ENCODE data around the gene DDRGK1.
A peak's percentile ranks its signal among the peaks of the same experiment; 100 is the strongest.
"Not testable (repeated sequence)": the region's sequence is repeated elsewhere in the genome, so short reads cannot be mapped to it uniquely, and the experiment has no call there.

DDRGK1 gene

GRCh38 chr20:3183896-3184612 is 20.4 kb downstream of the DDRGK1 start:
- DNase-seq (ENCODE audit: low spot score), result no peak

GRCh38 chr20:3182429-3182828 is 22.1 kb downstream of the DDRGK1 start:
- DNase-seq (ENCODE audit: low spot score), result not testable (repeated sequence)

- no peak for DNase-seq (ENCODE audit: low spot score)
These were observed 23.2 kb downstream of the DDRGK1 start for GRCh38 chr20:3181270-3181669.

GRCh38 chr20:3180319-3180718 is 24.2 kb downstream of the DDRGK1 start:
- DNase-seq (ENCODE audit: low spot score), result no peak

GRCh38 chr20:3177746-3178485 is 26.6 kb downstream of the DDRGK1 start:
- DNase-seq (ENCODE audit: low spot score), result no peak

GRCh38 chr20:3175270-3175669 is 29.2 kb downstream of the DDRGK1 start:
- no peak for DNase-seq (ENCODE audit: low spot score)

- no peak for DNase-seq (ENCODE audit: low spot score)
These were observed 29.8 kb downstream of the DDRGK1 start for GRCh38 chr20:3174442-3175261.

GRCh38 chr20:3173610-3174441 is 30.7 kb downstream of the DDRGK1 start:
- peak; percentile 85 for DNase-seq (ENCODE audit: low spot score)

- DNase-seq (ENCODE audit: low spot score), result peak; percentile 40
These were observed 31.4 kb downstream of the DDRGK1 start, which contains the start of gene LZTS3 for GRCh38 chr20:3172933-3173609. TSS of gene LZTS3 (minus strand) at chr20:3173549. CDS start at chr20:3167163, 6,386 bp downstream.

- no peak for DNase-seq (ENCODE audit: low spot score)
These were observed 32.2 kb downstream of the DDRGK1 start for GRCh38 chr20:3172126-3172932.

GRCh38 chr20:3171391-3172125 is 32.9 kb downstream of the DDRGK1 start:
- no peak for DNase-seq (ENCODE audit: low spot score)

GRCh38 chr20:3168829-3169590 is 35.5 kb downstream of the DDRGK1 start:
- DNase-seq (ENCODE audit: low spot score), result no peak

- DNase-seq (ENCODE audit: low spot score), result no peak
These were observed 36.2 kb downstream of the DDRGK1 start for GRCh38 chr20:3168079-3168828.

GRCh38 chr20:3167738-3168078 is 36.8 kb downstream of the DDRGK1 start:
- no peak for DNase-seq (ENCODE audit: low spot score)

GRCh38 chr20:3166913-3167342 is 37.6 kb downstream of the DDRGK1 start:
- no peak for DNase-seq (ENCODE audit: low spot score)

GRCh38 chr20:3166338-3166912 is 38.1 kb downstream of the DDRGK1 start:
- DNase-seq (ENCODE audit: low spot score), result no peak

- DNase-seq (ENCODE audit: low spot score), result no peak
These were observed 38.8 kb downstream of the DDRGK1 start for GRCh38 chr20:3165473-3166337.
